ENCODE measurements around the gene LPIN1. TPM values are rescaled to one million over a fixed set of nuclear protein-coding genes. Genes with fewer than 3 reads are reported as not detected.

Gene LPIN1
- total RNA-seq, 1 experiment from 2014 or later = 4.4 TPM

DNA sequence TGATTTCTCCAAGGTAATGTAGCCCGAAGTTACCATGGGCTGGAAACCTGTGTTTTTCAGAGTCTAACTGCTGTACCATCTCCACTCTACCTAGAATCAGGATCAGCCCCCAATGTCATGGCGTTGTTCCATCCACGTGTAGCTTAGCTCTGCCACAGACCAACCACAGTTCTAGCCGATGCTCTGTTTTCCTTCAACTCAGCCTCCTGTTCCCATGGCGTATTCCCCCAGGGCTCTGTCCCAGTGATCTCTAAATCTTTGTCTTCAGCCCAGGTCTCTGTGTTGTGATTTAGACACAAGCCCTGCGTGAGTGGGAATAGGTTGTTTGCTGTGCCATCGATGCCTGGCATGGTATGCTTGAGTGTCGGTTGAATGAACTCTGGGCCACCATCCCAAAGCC is 53.4 kb downstream of the LPIN1 start:
- H4K91ac ChIP-seq (ENCODE audit: insufficient read length, low read depth, low read length) = no peak overlapping the region
- no peaks in the 10 kb centered on the region for H3K79me2 ChIP-seq (ENCODE audit: insufficient read depth, low read length)
- H3K27me3 ChIP-seq (ENCODE audit: insufficient read depth, low read length) = no peaks in the 10 kb centered on the region
- H3K4me1 Mint-ChIP-seq = no peaks in the 10 kb centered on the region
- no CpG with 5 or more reads among the region's 8 CpGs for WGBS (ENCODE audit: extremely low coverage, insufficient read length, low lambda C conversion rate)
- no peaks in the 10 kb centered on the region for H3K27me3 Mint-ChIP-seq (ENCODE audit: low read depth)
- H2BK15ac ChIP-seq (ENCODE audit: low read depth, low read length) = no peak overlapping the region
- H4K8ac ChIP-seq (replicated peaks; ENCODE audit: insufficient read length, low read depth, low read length) = no peak overlapping the region
- H2AK5ac ChIP-seq (ENCODE audit: insufficient read length, low read length) = no peak overlapping the region
- no peaks in the 10 kb centered on the region for H3K9me3 Mint-ChIP-seq
- DNase-seq = no peak
- no peak overlapping the region for H2AFZ ChIP-seq (ENCODE audit: low read length)
- no peak overlapping the region for H3K23ac ChIP-seq (ENCODE audit: insufficient read length, low read depth, low read length)
- H3K4me2 ChIP-seq (ENCODE audit: insufficient read depth, insufficient read length, low read length) = no peak overlapping the region
- H3K56ac ChIP-seq (ENCODE audit: insufficient read length, low read depth, low read length) = no peak overlapping the region
- H3K18ac ChIP-seq (ENCODE audit: insufficient read length, low read depth, low read length) = no peak overlapping the region
- H3K4ac ChIP-seq (ENCODE audit: low read depth, low read length) = no peak overlapping the region
- H2BK12ac ChIP-seq (ENCODE audit: insufficient read length, low read depth, low read length) = no peak overlapping the region
- peaks cover 8 to 24% (median 18%) of the 10 kb centered on the region in 3 experiments; a peak in 6 of 7 replicates for H3K36me3 Mint-ChIP-seq (ENCODE audit: insufficient read depth in 1 of 3, low read depth in 3 of 3)
- no peak overlapping the region for H3K9ac ChIP-seq (ENCODE audit: extremely low read depth, insufficient read length, low read length)
- no peak overlapping the region for H4K5ac ChIP-seq (ENCODE audit: insufficient read length, low read depth, low read length)
- H2BK20ac ChIP-seq (ENCODE audit: low read depth, low read length, poor library complexity, severe bottlenecking) = no peak overlapping the region
- no peaks in the 10 kb centered on the region for H3K9me3 ChIP-seq (ENCODE audit: control insufficient read depth, low read depth, low read length)
- H3K23me2 ChIP-seq (ENCODE audit: insufficient read length, low read depth, low read length, poor library complexity, severe bottlenecking) = no peaks in the 10 kb centered on the region
- no peaks in the 10 kb centered on the region for H3K4me1 ChIP-seq (ENCODE audit: insufficient read depth, low read length)
- no peak overlapping the region for H3T11ph ChIP-seq (ENCODE audit: low read length)
- H3K27ac Mint-ChIP-seq = no peak overlapping the region
- H3K4me3 Mint-ChIP-seq = no peak overlapping the region
- no peak overlapping the region for H3K27ac ChIP-seq (ENCODE audit: insufficient read length, low read depth, low read length)
- H2BK5ac ChIP-seq (ENCODE audit: insufficient read length, low read length) = no peak overlapping the region
- TF ChIP-seq, protein P1, sequence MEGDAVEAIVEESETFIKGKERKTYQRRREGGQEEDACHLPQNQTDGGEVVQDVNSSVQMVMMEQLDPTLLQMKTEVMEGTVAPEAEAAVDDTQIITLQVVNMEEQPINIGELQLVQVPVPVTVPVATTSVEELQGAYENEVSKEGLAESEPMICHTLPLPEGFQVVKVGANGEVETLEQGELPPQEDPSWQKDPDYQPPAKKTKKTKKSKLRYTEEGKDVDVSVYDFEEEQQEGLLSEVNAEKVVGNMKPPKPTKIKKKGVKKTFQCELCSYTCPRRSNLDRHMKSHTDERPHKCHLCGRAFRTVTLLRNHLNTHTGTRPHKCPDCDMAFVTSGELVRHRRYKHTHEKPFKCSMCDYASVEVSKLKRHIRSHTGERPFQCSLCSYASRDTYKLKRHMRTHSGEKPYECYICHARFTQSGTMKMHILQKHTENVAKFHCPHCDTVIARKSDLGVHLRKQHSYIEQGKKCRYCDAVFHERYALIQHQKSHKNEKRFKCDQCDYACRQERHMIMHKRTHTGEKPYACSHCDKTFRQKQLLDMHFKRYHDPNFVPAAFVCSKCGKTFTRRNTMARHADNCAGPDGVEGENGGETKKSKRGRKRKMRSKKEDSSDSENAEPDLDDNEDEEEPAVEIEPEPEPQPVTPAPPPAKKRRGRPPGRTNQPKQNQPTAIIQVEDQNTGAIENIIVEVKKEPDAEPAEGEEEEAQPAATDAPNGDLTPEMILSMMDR (conservative IDR thresholded peaks at IDR 0.05) = no peak
- H2BK120ac ChIP-seq (ENCODE audit: low read depth, low read length, poor library complexity, severe bottlenecking) = no peak overlapping the region
- H3K14ac ChIP-seq (ENCODE audit: insufficient read depth, low read length) = no peak overlapping the region
- H4K20me1 ChIP-seq (ENCODE audit: control insufficient read depth, insufficient read depth, insufficient read length) = no peaks in the 10 kb centered on the region
- no peaks in the 10 kb centered on the region for H3K79me1 ChIP-seq (ENCODE audit: insufficient read depth, low read depth, low read length, poor library complexity, severe bottlenecking)

All from H9 (cell line).